NCI-H1417 treated with DMSO at 0.1 percent for 48 hours (cell line): ENCODE data around the gene ATP2B2.

Experiments used
- DNase-seq: peaks from one replicate; lab custom pipeline; 2025; lab: John Stamatoyannopoulos, UW

Gene ATP2B2

GRCh38 chr3:10278501-10278900 lies 226.9 kb downstream of the ATP2B2 start:
- DNase-seq = no peak

GRCh38 chr3:10277115-10277625 lies 228.2 kb downstream of the ATP2B2 start:
- DNase-seq = no peak

- no peak for DNase-seq
Measured at GRCh38 chr3:10274601-10275000, 230.8 kb downstream of the ATP2B2 start.
